ENCODE data around the gene FLVCR1.

Gene FLVCR1

GRCh38 chr1:212915245-212916091 is 57.4 kb downstream of the FLVCR1 start:
- DNase-seq (ENCODE audit: low read depth), result peak; percentile 15

- DNase-seq (ENCODE audit: low read depth), result no peak
Measured at GRCh38 chr1:212916481-212917133, 58.5 kb downstream of the FLVCR1 start.

DNA sequence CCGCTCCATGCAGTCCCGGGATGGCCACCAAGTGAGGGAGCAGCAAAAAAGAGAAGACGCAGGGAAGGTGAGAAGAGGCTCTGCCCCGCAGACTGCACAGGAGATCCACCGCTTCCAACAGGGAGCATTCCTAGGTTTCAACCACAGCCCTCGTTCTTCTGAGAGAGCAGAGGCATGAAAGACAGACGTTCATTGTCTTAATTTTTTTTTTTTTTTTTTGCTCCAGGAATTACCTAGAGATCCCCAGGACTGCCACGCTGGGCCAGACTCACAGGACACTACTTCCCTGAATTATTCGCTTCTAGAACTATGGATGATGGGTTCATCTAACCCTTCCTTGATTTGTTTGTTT is 59.0 kb downstream of the FLVCR1 start:
- DNase-seq (ENCODE audit: low read depth), result no peak

DNA sequence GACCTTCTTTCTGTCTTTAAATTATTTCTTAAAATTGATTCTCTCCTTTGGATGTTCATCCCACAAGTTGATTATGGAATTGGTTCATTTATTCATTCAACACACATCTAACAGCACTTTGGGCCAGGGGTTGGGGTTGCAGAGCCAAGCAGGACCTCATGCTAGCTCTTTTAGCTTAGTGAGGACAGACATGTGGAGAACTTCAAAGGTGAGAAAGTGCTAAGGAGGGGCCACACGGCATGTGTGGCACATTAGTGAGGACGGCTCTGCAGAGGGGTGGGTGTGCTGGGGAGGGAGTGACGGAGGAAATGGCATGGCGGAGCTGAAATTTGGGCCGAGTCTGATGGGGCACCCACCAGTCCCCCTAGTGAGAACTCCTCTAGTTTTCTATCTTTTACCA is 59.8 kb downstream of the FLVCR1 start:
- DNase-seq (ENCODE audit: low read depth), result no peak

GRCh38 chr1:212918824-212919223 is 60.7 kb downstream of the FLVCR1 start:
- DNase-seq (ENCODE audit: low read depth), result no peak

- no peak for DNase-seq (ENCODE audit: low read depth)
Measured at GRCh38 chr1:212920246-212920645, 62.2 kb downstream of the FLVCR1 start.

GRCh38 chr1:212920896-212921295 is 62.8 kb downstream of the FLVCR1 start:
- no peak for DNase-seq (ENCODE audit: low read depth)

GRCh38 chr1:212922016-212922415 is 63.9 kb downstream of the FLVCR1 start:
- DNase-seq (ENCODE audit: low read depth), result no peak

GRCh38 chr1:212926372-212926771 is 68.3 kb downstream of the FLVCR1 start:
- no peak for DNase-seq (ENCODE audit: low read depth)

DNA sequence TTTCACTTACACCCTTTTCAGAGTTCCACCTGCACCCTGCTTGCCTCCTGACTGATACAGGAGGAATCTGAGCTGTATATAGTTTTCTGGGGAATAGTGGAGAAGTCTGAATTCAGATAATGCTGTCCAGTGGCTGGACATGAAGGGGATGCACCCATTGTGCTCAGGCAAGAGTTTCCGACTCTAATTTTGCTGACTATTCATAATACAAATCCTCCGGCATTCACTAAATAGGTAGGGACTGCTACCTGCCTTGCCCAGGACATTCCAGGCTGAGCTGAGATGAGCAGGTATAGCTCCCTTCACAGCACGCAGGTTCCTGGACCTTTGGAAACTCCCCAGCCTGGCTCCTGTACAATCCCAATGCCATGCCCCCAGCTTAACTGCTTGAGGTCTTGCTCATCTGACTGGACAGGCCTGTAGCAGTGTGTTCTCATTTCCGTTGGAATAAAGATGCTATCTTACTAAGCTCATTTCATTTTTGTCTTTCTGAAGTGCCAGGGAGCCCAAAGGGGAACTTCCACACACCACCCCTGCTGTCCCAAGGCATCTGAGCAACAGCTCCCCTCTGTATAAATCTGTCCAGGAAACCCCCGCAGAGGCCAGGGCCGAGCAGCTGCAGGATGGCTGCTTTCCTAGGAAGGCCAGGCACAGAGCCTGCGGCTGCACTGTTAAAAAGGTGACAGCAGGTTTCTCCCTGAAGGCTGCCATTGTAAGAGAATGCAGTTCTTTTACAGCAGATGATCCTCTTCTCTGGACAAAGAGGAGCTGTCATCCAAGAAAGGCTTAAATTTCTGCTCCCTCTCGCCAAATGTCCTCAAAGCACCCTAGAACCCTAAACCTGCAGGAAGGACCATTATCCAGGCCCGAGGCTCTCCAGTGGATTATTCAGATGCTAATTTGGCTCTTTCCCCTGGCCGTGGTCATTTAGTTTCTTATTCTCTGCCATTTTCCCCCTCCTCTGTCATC is 70.5 kb downstream of the FLVCR1 start:
- no peak for DNase-seq (ENCODE audit: low read depth)

DNA sequence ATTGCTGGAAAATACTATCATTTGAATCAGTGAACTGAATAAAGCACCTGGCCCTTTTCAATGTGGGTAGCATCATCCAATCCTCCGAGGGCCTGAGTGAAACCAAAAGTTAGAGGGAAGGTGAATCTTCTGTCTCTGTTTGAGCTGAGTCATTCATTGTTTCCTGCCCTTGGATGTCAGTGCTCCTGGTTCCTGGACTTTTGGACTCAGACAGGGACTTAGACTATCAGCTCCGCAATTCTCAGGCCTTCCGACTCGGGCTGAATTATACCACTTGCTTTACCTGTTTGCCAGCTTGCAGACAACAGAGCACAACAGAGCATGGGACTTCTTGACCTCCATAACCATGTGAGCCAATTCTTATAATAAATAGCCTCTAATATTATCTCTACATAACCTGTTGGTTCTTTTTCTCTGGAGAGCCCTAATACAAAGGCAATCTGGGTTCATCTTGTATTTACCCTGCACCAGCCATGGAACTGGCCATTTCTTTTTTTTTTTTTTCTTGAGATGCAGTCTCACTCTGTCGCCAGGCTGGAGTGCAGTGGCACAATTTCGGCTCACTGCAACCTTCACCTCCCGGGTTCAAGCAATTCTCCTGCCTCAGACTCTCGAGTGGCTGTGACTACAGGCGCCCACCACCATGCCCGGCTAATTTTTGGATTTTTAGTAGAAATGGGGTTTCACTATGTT is 73.1 kb downstream of the FLVCR1 start:
- DNase-seq (ENCODE audit: low read depth), result no peak

DNA sequence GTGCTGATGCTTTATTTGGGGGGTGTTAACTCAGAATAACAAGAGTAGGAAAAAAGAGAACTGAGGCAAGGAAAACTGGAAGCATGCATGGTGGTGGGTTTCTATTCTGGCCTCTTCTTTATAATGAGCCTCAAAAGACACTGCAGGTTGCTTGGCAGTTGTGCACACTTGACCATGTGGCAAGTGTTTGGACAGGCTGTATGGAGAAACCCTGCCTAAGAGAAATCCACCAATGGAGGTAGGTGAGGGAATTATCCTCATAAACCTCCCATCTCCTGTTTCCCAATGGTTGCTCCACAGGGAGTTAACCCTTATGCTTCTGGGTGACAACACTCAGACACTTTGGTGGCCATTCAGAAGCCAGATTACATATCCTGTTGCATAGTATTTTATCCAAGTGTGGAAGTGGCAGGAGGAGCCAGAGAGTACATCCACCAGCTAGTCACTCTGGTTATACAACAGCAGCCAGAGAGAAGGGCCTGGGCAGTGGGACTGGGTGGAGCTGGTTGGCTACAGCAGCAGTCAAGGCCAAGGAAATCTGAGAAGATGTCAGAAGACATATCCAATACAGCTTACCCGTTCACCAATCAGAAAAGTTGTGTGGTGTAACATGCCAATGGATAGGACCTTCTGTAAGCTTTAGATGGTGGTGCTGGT is 75.9 kb downstream of the FLVCR1 start:
- no peak for DNase-seq (ENCODE audit: low read depth)

- DNase-seq (ENCODE audit: low read depth), result no peak
Measured at GRCh38 chr1:212935387-212935981, 77.4 kb downstream of the FLVCR1 start.

GRCh38 chr1:212937034-212937433 is 79.0 kb downstream of the FLVCR1 start:
- DNase-seq (ENCODE audit: low read depth), result no peak

DNA sequence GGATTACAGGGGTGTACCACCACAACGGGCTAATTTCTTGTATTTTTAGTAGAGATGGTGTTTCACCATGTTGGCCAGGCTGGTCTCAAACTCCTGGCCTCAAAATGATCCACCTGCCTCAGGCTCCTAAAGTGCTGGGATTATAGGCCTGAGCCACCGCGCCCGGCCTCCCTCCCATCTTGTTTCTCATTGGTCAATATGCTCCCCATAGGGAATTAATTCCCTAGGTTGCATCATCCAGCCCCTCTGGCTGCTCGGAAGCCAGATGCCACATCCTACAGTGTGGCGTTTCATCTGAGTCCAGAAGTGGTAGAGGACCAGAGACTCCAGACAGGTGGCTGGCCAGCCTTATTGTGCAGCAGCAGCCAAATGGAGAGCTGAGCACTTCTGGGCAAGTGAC is 80.8 kb downstream of the FLVCR1 start:
- no peak for DNase-seq (ENCODE audit: low read depth)

DNA sequence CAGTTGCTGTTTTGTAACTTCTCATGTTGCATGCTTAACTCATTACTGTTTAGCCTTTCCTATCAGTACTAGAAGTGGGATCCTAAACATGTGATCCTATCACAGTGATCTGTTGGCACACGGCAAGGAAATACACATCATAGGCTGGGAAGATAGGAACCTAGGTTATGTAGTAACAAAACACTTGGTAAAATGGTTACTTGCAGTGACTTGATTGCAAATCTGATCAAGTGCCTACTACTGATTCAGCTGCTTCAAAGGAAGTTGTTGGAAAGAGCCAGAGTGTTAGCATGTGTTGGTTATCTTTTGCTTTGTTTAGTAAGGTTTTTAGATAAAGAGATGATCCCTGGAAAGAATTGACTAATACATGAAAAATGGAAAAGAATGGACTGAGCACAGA is 83.4 kb downstream of the FLVCR1 start:
- no peak for DNase-seq (ENCODE audit: low read depth)

DNA sequence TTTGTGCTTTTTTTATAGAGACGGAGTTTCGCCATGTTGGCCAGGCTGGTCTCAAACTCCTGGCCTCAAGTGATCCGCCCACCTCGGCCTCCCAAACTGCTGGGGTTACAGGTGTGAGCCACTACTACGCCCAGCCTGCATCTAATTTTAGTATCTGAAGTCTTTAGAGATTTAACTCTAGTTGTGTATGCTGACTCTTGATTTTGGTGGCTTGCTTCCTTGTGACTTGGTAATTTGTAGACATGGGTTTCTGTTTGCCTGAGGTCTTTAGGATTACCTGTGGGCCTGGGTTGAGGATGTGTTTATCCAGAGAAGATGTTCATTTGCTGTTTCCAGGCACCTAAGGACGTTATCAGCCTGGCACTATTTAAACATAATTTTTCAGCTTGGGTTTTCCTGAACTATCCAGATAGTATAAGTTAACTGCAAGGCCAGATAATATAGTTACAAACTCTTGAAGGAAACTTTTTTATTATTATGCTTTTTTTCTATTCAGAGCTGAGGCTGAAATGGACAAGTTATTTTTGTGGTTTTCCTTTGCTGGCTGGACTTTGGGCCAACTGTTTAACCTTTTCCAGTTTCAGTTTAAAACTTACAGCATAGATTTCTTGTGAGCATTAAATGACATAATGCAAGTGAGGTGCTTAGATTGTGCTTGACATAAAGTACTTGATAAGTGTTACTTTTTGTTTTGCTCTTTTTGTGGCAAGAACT is 84.8 kb downstream of the FLVCR1 start:
- DNase-seq (ENCODE audit: low read depth), result no peak

DNA sequence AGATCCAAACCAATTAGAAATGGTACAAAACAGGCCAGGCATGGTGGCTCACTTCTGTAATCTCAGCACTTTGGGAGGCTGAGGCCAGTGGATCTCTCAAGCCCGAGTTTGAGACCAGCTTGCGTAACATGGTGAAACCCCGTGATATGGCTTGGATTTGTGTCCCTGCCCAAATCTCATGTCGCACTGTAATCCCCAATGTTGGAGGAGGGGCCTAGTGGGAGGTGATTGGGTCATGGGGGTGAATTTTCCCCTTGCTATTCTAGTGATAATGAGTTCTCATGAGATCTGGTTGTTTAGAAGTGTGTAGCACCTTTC is 85.3 kb downstream of the FLVCR1 start:
- no peak for DNase-seq (ENCODE audit: low read depth)

DNA sequence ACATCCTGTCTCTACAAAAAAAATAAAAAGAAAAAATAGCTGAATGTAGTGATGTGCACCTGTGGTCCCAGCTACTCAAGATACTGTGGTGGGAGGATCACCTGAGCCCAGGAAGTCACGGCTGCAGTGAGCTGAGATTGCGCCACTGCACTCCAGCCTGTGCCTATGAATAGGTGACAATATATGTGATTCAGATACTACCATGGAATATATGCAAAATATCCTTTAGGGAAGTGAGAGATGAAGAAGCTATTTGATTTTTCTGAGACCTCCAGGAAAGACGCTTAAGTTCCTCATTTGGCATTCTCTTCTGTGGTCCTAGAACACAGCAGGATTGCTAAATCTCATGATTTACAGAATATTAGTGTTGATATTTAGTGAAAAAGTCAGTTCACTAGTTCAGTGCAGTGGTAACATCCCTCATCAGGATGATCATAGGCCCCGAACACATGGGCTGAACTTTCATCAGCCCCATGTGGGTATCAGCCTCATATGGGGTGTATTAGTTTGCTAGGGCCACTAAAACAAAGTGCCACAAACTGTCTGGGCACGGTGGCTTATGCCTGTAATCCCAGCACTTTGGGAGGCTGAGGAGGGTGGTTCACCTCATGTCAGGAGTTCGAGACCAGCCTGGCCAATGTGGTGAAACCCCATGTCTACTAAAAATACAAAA is 86.3 kb downstream of the FLVCR1 start:
- DNase-seq (ENCODE audit: low read depth), result no peak

DNA sequence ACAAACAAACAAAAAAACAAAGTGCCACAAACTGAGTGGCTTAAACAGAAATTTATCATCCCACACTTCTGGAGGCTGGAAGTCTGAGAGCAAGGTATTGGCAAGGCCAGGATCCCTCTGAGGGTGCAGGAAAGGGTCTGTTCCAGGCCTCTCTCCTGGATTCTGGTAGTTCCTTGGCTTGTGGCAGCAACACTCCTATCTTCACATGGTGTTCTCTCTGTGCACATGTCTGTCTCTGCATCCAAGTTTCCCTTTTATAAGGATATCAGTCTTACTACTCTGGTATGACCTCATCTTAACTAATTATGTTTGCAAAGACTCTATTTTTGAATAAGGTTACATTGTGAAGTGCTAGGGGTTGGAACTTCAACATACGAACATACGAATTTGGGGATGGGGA is 87.0 kb downstream of the FLVCR1 start:
- DNase-seq (ENCODE audit: low read depth), result no peak

Data from stromal cell of bone marrow (primary cell).